ENCODE data around the gene PDPK1.

GRCh38 chr16:2598133-2598641, 60.4 kb downstream of the PDPK1 start:
- TF ChIP-seq POLR2A (IDR thresholded peaks at IDR 0.05), result no peak
- TF ChIP-seq, protein P1, sequence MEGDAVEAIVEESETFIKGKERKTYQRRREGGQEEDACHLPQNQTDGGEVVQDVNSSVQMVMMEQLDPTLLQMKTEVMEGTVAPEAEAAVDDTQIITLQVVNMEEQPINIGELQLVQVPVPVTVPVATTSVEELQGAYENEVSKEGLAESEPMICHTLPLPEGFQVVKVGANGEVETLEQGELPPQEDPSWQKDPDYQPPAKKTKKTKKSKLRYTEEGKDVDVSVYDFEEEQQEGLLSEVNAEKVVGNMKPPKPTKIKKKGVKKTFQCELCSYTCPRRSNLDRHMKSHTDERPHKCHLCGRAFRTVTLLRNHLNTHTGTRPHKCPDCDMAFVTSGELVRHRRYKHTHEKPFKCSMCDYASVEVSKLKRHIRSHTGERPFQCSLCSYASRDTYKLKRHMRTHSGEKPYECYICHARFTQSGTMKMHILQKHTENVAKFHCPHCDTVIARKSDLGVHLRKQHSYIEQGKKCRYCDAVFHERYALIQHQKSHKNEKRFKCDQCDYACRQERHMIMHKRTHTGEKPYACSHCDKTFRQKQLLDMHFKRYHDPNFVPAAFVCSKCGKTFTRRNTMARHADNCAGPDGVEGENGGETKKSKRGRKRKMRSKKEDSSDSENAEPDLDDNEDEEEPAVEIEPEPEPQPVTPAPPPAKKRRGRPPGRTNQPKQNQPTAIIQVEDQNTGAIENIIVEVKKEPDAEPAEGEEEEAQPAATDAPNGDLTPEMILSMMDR (IDR thresholded peaks at IDR 0.05 in 4 of 5, conservative IDR thresholded peaks at IDR 0.05 in 1 of 5), result no peak

Measured in gastrocnemius medialis (tissue), 4 donors.